ENCODE data around the gene ANKRD60.

ANKRD60 gene

DNA sequence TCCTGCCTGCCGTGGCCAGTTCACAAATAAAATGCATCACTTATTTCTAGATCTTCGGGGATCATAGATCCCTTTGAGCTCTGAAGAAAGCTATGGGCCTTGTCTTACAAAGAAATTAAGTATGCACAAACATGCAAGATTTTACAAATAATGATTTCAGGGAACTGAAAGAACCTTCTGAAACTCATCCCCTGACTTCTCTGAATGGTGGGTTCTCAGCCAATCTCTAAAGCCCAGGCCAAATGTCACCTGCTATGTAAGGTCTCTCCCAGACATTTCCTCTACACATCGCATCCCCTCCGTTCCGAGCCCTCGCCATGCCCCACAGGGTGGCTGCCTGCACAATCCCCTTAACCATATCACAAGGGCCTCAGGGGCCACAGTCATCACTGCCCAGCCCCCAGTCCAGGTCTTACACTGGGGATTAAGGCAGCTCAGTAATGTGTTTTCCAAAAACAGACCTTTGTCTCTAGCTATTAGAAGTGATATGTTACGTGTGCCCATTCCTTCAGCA lies 16.1 kb upstream of the ANKRD60 start:
- DNase-seq (ENCODE audit: low read depth): no peak

DNA sequence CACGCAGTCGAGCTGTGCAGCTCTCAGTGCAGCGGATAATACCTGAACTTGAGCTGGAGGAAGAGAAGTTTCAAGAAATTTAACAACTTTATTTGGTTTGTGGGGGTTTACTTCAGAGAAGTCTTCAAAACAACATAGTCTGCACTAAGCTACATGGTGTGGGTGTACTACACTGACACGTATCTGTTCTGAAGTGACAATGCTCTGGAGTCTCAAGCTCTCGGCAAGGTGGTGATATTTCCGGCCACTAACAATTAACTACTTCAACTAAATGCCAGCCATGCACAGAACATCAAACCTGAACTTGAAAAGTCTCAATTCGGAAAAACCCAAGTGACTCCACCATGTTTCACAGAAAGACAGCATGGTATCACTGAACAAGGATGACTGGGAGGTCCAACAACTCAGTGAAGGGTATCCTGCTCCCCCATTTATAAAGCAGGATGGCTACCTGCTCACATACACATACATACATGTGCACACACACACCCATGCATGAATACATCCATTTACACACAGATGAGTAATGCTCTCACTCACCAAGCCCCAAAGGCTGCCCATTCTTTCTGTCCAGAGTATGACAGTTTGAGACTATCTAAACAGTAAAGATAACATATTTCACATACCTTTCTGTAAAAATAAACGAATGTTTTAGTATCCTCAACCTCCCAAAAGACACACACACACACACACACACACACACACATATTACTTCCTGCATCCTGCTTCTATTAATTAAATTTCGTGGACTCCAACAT lies 15.4 kb upstream of the ANKRD60 start:
- DNase-seq (ENCODE audit: low read depth): no peak

DNA sequence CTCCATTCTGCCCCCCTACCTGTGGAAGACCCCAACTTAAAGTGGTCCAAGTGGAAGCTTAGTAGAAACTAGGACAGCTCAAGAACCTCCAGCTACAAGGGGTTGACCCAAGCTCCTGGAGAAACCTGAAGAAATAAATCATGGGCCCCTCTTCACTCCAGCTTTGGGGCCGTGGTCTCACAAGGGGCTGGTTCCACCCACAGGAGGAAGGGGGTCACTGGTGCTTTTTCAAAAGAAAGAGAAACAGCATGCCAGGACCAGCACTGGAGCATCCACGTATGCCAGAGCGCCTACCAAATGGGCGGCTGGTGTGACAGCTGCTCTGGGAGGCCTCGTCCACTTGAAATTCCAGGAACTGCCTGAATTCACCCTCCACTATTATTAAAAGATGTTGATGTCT lies 14.4 kb upstream of the ANKRD60 start:
- no peak for DNase-seq (ENCODE audit: low read depth)

DNA sequence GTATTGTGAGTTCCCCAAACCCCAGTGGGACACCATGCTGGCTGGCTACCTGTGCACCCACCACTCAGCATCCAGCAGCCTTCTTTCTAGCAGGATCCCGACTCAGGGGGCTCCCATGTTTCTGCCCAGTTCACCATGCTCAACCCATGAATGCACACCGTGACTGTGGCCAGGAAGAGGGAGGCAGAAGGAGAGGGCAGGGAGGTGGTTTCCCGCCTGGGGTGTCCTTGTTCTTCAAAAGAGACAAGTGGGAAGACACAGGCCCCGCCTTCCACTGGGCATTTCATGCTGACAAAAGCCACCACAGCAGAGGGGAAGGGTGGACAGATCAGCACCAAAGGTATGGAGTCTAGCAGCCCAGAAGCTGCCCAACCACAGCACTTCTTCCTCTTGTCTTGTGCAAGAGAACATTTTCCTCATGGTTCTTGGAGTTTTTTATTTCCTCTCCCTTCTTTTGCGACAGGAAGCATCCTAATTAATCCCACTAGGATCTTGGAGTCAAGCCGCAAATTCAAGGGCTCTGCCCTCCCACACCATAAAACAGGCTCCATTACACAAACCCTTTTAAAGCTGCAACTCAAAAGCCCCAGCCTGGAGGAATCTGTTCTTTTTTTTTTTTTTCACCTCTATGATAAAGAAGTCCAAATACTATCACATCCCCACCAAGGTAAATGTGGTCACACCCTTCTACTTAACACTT lies 13.5 kb upstream of the ANKRD60 start:
- no peak for DNase-seq (ENCODE audit: low read depth)

DNA sequence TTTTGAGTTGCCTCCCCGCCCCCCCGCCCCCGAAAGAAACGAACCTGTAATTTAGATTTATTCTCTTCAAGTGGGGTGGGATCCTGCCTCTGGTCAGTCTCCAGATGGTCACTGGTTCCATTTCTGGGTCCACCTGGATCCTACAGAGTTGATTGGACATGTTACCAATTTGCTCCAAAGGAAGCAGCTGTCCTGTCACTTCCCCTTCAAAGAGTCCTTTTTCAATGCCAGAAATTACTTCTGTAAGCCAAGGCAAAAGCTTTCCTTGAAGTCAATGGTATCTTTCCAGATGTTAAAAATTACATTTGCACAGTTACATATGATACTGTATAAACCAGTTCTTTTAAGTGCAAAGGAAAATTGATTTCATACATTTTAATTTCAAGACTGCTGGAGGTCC lies 12.0 kb upstream of the ANKRD60 start:
- DNase-seq (ENCODE audit: low read depth): no peak

DNA sequence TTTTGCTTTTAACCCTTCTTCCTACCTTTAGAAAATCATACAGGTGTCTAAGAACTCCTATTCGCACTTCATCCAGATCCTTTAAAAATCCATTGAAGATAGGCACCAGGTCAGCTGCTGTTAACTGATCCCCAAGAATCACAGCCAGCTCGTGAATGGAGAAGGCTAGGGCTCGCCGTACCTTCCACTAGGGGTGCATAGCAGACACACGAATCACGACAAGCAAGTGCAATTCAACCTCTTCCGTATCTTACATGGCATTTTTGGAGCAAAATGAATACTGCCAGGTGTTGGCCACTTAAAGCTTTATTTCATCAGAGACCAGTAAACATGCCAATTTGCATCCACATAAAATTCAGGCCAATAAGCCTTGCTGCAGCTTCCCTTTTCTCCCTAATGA lies 10.8 kb upstream of the ANKRD60 start:
- DNase-seq (ENCODE audit: low read depth): no peak

DNA sequence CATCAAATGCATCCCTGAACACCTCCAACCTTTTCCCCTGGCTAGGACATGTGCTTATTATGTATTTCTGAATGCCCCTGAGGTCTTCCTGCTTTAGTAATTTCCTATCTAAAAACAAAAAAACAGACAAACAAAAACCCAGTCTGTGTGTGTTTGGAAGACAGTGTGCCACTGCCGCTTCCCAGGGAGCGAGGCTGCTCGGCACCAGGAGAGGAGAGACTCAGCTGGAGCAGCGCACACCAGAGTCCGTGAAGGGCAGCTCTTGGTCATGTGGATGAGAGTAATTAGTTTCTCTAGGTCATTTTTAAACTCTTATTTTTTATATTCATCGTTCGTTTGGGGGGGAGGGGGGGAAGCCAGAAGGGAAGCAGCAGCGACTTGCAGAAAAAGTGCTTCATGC lies 10.0 kb upstream of the ANKRD60 start:
- no peak for DNase-seq (ENCODE audit: low read depth)

DNA sequence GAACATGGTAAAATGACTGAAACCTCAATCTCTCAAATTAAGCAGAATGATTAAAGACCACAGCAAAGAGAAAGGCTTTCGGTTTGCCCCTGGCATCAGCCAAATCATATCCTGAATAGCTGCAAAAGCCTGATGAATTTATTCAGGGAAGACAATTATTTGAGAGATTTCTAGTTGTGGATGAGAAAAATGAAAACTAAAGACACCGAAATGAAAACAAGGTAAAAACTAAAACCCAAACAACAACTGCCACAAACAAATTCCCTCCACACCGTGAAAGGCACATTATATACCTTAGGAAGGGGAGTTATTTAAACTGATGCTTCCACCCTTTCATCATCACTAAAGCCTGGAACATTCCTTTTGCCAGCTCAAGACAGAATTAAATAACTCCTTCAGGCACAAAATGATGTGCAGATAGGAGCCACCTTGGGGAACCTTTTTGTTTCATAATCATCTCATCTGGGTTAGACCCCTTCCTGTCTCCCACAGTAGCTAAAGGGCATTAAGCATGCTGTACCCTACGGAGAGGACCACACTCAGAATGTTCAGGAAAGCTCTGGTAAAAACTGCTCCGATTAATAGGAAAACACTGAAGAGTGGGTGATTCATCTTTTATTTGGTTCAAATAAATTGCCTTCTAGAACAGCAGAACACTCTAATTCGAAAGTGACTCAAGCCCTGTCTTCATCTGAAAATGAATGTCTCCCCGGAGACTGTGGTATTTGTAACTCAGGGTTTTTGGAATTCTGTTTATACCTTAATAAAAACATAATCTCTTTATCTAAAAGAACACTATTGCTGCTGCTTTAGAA lies 9.1 kb upstream of the ANKRD60 start:
- DNase-seq (ENCODE audit: low read depth): no peak

DNA sequence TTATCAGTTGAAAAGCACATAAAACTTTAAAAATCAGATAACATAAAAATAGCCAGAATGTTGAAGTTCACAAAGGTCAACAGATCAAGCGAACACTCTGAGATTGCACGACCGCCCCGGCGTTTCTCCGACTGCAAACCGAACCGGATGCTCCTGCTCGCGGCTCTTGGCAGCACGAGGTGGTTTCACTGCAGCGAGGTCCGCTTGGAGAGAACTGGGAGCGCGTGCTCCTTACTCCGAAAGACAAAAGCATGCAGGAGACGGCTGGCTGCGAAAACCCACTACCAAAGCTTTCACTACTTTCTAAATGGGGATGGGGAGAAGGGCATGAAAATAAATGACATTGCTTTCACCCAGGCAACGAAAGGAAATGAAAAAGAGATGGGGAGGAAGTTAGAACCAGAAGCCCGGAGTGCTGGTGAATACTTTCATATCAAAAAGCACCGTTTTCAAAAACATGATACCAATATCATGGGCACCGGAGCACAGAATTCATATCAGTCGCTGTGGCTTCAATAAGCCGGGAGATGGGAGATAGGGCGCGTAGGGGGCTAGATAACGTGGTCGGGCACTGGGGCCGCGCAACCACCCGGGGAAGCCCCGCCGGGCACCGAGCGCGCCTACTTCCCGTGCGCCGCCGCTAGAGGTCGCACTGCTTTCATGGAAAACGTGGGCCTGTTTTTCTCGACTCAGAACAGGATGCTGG lies 8.3 kb upstream of the ANKRD60 start:
- DNase-seq (ENCODE audit: low read depth): peak; percentile 79

DNA sequence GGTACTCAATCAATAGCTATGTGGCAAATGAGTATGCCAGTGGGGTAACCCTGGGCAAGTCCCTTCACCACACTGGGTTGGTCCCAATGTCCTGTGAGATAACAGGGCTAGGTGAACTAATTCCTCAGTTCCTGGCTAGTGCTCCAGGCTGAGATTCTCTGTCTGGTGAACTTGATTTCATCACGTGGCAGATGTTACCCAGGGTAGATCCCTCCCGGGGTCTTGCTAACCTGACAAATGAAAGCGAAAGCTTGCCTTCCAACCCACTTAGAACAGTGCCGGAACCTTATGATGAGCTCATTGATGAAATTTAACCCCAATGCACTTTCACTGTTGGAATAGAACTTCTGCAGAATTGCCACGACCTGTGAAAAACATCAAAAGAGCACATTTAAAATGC lies 6.6 kb upstream of the ANKRD60 start:
- DNase-seq (ENCODE audit: low read depth): no peak

DNA sequence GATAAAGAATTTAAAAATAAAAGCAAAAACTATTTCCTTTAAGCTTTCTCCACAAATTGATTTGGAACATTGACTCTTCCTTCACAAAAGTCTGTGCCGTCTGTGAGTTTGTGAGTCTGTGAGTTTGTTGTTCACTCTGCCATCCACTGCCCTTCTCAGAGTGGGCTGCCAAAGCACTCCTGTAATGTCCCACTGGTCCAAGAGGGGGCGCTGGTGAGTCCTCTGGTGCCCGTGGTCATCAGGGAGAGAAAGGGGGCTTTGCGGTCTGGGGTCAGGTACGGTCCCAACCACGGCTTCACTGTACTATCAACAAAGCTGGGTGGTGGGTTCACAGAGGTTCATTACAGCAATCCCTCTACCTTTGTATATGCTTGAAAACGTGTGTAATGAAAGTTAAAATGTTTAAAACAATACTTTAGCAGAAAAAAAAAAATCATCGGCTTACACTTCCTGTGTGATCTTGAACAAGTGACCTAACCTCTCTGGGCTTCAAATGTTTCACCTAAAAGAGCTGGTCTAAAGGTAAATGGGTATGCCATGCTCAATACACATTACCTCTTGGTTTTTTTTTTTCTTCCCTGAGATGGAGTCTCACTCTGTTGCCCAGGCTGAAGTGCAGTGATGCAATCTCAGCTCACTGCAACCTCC lies 5.6 kb upstream of the ANKRD60 start:
- no peak for DNase-seq (ENCODE audit: low read depth)

DNA sequence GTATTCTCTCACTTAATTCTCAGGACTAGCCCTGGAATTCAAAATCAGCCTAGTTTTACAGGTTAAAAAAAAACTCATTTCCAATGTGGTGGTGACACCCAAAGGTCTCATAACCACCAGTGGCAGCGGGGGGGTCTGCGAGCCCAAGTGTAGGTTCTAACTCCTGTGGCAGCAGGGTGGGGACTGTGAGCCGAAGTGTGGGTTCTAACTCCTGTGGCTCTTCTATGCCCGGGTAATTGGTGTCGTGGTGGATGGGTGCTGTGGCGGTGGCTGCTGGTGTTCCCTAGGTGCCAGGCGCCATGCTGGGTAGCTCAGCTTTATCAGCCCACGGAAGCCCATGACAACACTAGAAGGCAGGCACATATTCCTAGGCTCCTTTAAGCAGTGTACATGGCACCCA lies 4.9 kb upstream of the ANKRD60 start:
- no peak for DNase-seq (ENCODE audit: low read depth)

DNA sequence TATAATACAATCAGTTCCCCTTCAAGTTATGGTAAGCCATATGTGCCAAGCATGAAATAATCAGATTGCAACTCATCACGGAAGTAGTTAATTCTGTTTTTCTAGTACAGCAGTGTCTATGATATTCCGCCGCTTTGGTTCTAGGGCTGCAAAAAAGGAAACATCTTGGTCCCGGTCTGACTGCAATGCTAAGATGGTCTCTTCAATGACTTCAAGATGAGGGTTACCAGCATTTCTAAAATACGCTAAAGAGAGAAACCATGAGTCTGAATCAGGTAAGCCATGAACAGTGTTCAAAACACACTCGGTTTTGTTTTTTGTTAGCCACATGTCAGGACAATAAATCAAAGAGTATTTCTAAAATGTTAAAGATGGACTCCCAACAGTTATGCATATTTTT lies 3.2 kb upstream of the ANKRD60 start:
- DNase-seq (ENCODE audit: low read depth): no peak

DNA sequence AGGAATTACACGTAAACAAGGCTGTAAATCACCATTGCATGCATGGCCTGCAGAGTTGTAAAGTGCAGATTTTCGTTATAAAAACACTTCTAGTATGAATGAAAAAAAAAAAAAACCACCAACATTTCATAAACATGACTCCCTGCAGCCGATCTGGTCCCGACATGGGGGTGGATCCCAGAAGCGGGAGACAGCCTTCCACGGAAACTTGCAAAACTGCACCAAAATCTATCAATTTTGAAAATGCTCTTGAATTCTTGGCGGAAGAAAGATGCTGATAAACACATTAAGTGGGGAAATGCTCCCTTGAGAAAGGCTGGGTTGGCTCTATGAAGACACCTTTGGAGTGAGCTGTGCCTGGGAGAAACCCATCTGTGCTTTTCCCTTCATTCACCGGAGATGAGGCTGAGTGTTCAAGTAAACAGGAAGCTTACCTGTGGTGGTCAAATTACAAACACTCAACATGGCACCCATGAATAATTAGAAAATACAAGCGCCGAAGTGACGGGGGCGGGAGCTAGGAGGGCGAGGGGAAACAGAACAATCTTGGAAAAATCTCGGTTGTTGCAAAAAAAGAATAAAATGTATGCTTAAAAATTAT lies 845 bp upstream of the ANKRD60 start:
- DNase-seq (ENCODE audit: low read depth): no peak

DNA sequence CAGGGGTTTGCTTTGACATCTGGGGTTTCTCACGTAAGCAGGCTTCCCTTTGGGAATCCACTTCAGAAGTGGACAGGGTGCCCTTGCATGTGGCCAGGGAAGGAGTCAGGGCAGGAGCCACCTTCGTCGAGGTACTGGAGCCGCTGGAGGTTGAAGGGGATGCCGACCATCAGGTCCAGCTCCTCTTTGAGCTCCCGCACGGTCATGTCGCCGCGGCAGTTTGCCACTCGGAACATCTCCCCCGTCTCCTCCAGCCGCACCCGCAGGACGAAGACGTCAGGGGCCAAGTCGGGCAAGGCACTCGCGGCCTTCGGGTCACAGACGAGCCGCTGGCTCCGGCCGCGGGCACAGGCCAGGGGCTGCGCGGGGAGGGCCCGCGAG lies 360 bp downstream of the ANKRD60 start:
- no peak for DNase-seq (ENCODE audit: low read depth)

DNA sequence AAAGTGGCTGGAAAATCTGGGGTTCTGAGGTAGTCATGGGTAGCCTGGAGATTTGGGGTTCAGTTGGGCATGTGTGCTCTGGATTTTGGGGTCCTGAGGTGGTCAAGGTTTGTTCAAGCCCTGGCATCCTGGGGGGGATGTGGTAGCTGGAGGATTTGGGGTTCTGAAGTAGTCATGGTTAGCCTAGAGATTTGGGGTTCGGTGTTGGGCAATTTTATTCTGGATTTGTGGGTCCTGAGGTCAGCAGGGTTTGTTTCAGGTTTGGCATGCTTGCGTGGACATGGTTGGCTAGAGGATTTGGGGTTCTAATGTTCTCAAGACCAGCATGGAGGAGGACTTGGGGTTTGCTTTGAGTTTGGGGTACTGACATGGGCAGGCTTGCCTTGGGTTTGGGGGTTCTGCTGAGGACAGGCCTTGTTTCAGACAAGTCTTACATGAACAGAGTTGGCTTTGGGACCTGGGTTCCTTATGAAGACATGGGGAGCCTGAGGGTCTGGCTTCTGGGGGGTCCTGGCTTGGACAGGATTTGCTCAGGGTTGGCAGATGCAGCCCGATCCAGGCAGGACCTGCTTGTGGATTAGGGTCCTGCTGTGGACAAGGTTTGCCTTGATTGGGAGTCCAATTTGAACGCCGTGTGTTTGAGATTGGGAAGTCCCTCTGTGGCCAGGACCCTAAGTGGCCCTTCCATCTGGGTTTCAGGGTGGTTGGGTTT lies 906 bp downstream of the ANKRD60 start:
- DNase-seq (ENCODE audit: low read depth): no peak

DNA sequence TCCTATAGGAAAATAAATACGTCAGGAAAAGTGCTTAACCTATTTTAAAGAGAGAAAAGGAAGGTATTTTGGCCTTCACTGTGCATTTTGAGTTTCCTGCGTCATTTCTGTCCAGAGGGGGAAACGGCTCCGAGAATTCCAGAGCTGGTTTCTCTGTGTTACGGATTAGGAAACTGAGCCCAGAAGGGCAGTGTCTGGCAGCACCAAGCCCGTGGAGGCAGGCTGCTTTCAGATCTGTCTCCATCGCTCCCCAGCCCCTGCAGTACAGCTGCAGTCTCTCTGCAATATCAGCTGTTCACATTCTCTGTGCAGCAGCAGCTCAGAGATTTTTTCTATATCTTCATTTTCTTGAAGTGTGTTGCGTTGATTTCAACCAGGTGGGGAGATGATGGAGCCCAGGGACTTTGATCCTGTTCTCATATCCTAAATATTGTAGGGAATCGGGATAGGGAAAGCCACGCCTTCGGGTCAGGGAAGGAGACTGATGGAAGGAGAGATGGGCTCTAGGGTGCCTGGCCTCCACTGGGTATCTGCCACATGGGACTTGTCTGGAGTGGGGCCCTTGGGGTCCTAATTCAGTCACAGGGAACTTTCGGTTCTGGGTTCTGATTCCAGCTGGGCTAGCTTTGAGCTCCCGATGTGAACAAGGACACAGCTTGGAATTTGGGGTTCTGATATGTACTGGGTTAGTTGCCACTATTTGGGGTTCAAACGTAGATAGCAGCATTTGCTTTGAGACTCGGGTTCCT lies 2.8 kb downstream of the ANKRD60 start:
- DNase-seq (ENCODE audit: low read depth): no peak

DNA sequence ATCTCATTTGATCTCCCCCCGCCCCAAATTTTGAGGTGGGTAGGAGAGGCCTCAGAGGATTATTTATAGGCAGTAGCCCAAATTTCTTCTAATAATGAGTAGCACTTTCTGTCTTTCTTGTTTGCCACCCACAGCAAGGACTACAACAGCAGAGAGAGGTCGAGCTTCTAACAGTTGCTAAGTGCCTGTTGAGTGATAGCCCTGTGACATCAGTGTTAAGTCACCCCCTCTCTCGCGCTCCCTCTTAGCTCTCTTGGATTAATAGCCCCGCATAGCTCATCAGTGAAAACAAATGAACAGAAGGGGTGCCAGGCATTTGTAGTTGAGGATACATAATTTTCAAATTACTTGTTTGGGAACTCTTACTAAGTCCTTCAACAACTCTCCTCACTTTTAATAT lies 3.5 kb downstream of the ANKRD60 start:
- no peak for DNase-seq (ENCODE audit: low read depth)

DNA sequence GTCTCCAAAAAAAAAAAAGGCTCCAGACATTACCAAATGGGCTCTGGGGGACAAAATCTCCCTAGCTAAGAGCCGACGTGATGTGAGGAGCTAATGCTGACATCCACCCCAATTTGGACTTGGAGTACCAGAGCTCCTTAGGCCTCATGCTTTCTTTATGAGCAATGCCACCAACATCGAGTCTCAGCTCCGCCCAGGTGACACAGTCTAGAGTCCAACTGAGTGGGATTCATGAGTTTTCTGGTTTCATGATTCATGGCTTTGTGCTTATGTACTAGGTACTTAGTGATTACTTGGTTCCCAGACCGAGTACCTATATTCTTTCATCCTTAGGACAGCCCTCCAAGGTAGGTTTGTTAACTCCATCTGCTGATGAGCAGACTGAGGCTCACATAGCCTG lies 4.4 kb downstream of the ANKRD60 start:
- no peak for DNase-seq (ENCODE audit: low read depth)

DNA sequence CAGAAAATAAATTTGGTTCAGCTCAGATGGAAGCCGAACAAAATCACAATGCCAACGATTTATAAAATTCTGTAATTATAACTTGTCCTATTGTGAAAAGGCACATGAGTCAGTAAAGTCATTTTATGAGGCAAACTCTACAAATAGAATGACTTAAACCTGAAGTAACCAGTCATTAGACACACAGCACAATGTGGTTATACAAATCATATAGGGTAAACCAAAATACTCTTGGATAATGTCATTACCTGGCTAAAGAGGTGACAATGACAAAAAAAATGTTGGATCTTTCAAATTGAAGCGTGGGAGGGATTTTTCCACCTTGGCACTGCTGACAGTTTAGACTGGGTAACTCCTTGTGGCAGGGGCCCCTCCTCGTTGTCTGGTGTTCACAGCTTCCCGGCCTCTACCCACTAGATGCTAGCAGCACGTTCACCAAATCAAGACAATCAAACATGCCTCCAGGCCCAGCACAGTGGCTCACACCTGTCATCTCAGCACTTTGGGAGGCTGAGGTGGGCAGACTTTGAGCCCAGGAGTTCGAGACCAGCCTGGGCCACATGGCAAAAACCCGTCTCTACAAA lies 5.0 kb downstream of the ANKRD60 start:
- DNase-seq (ENCODE audit: low read depth): no peak

Measured in stimulated activated CD4-positive, alpha-beta T cell treated with anti-CD3 and anti-CD28 coated beads, Interleukin-2, amount 100 ng/mL, for 4 hours (primary cell).